SK-N-SH (cell line): ENCODE measurements around the gene LCNL1. TPM values are rescaled to one million over a fixed set of nuclear protein-coding genes. Genes with fewer than 3 reads are reported as not detected.

Experiments used
- CTCF ChIA-PET: fragments of 300-600, 350-600 bp; formaldehyde crosslinking; extraction: SDS; loops from one replicate; lab custom pipeline; 2021; lab: Yijun Ruan, JAX
- POLR2A ChIA-PET: fragments of 350-600 bp; sonication (Branson Sonifier 250); formaldehyde crosslinking; extraction: SDS; loops from one replicate; lab custom pipeline; 2020; ENCODE audit warnings: antibody characterized with exemption, inconsistent platforms; lab: Yijun Ruan, JAX
- DNase-seq: peaks from one replicate; pipeline ENCODE4 v3.0.0; 2012
- H2AFZ ChIP-seq: fragments of 200-600 bp; sonication (generic); 2 replicates; pipeline ENCODE4 v1.8.1; 2016; ENCODE audit warnings: antibody characterized with exemption, mild to moderate bottlenecking, low read depth
- H3F3A ChIP-seq: fragments of 200-600 bp; sonication (generic); replicated peaks from 2 replicates; pipeline ENCODE3; 2016; ENCODE audit warnings: antibody characterized with exemption, mild to moderate bottlenecking; ENCODE audit not compliant: insufficient read depth
- H3K27ac ChIP-seq, 2 experiments: fragments of 200-500 bp in 1 of 2; fragments of 200-600 bp in 1 of 2; sonication (Bioruptor generic) in 1 of 2; sonication (generic), shearing (Covaris generic) in 1 of 2; 2 replicates each; pipeline versions ENCODE4 v1.5.1 to v1.6.1; 2014 to 2016; ENCODE audit warnings: low read depth in 2 of 2, inconsistent platforms in 1 of 2, low read length in 1 of 2, mild to moderate bottlenecking in 1 of 2, mixed read lengths in 1 of 2
- H3K27me3 ChIP-seq: fragments of 200-600 bp; sonication (generic), shearing (Covaris generic); 2 replicates; pipeline ENCODE4 v1.6.1; 2016; ENCODE audit warnings: mixed run types; ENCODE audit not compliant: insufficient read depth
- H3K36me3 ChIP-seq, 2 experiments: fragments of 200-500 bp in 1 of 2; fragments of 200-600 bp in 1 of 2; sonication (Bioruptor generic) in 1 of 2; sonication (generic) in 1 of 2; replicated peaks in 1 of 2; 2 replicates each; pipeline versions ENCODE3 to v1.5.1; 2014 to 2016; ENCODE audit warnings: low read length in 1 of 2, mild to moderate bottlenecking in 1 of 2; ENCODE audit not compliant: insufficient read depth in 2 of 2, control insufficient read depth in 1 of 2
- H3K4me1 ChIP-seq, 2 experiments: fragments of 200-500 bp in 1 of 2; fragments of 200-600 bp in 1 of 2; sonication (Bioruptor generic) in 1 of 2; sonication (generic), shearing (Covaris generic) in 1 of 2; 2 replicates each; pipeline versions ENCODE4 v1.5.1 to v1.6.1; 2014 to 2016; ENCODE audit warnings: low read depth in 1 of 2, low read length in 1 of 2, mixed run types in 1 of 2; ENCODE audit not compliant: insufficient read depth in 2 of 2, control insufficient read depth in 1 of 2
- H3K4me2 ChIP-seq: fragments of 200-600 bp; sonication (generic), shearing (Covaris generic); 2 replicates; pipeline ENCODE4 v1.6.1; 2017; ENCODE audit warnings: mixed run types
- H3K4me3 ChIP-seq, 2 experiments: fragments of 200-500 bp in 1 of 2; fragments of 200-600 bp in 1 of 2; sonication (Bioruptor generic) in 1 of 2; sonication (generic), shearing (Covaris generic) in 1 of 2; 2 replicates each; pipeline versions ENCODE4 v1.5.1 to v1.8.1; 2014 to 2016; ENCODE audit warnings: low read depth in 2 of 2, inconsistent platforms in 1 of 2, low read length in 1 of 2, mild to moderate bottlenecking in 1 of 2, mixed read lengths in 1 of 2, moderate library complexity in 1 of 2
- H3K79me2 ChIP-seq: fragments of 200-600 bp; sonication (generic); 2 replicates; pipeline ENCODE4 v1.8.1; 2017; ENCODE audit warnings: mild to moderate bottlenecking; ENCODE audit not compliant: insufficient read depth
- H3K9ac ChIP-seq: fragments of 200-600 bp; sonication (generic); 2 replicates; pipeline ENCODE4 v1.6.1; 2017; ENCODE audit warnings: mixed run types
- H3K9me2 ChIP-seq: fragments of 200-600 bp; sonication (generic); 2 replicates; pipeline ENCODE4 v1.6.1; 2017; ENCODE audit warnings: mixed run types
- H3K9me3 ChIP-seq: fragments of 200-600 bp; sonication (generic); 2 replicates; pipeline ENCODE4 v1.6.1; 2017; ENCODE audit warnings: mixed run types, mild to moderate bottlenecking, moderate library complexity
- H4K20me1 ChIP-seq: fragments of 200-600 bp; sonication (generic); 2 replicates; pipeline ENCODE4 v1.6.1; 2017; ENCODE audit warnings: mild to moderate bottlenecking, mixed run types; ENCODE audit not compliant: insufficient read depth
- ELF1 ChIP-seq: IDR thresholded peaks from 2 replicates; pipeline ENCODE4 v1.4.0; 2012
- EZH2phosphoT487 ChIP-seq: fragments of 200-600 bp; sonication (generic); IDR thresholded peaks from 2 replicates; pipeline ENCODE4 v1.6.1; 2017; ENCODE audit warnings: low read depth, mixed run types, mild to moderate bottlenecking, antibody characterized with exemption, moderate library complexity, borderline replicate concordance
- FOSL2 ChIP-seq: IDR thresholded peaks from 2 replicates; pipeline ENCODE4 v1.4.0; 2012; ENCODE audit warnings: low read depth, mild to moderate bottlenecking, moderate library complexity, borderline replicate concordance
- FOXJ3 ChIP-seq: sonication (generic); formaldehyde crosslinking; IDR thresholded peaks from 2 replicates; pipeline ENCODE4 v1.5.1; 2020; ENCODE audit warnings: mild to moderate bottlenecking, missing genetic modification reagents
- GABPA ChIP-seq: IDR thresholded peaks from 2 replicates; pipeline ENCODE4 v1.4.0; 2012; ENCODE audit warnings: low read depth, mild to moderate bottlenecking
- MEF2A ChIP-seq: IDR thresholded peaks from 2 replicates; pipeline ENCODE4 v1.4.0; 2012; ENCODE audit warnings: low read depth, borderline replicate concordance
- MXI1 ChIP-seq: IDR thresholded peaks from 2 replicates; pipeline ENCODE4 v1.6.1; 2012; ENCODE audit warnings: mild to moderate bottlenecking, low read depth, low read length, improper control_type of control experiment
- NFIC ChIP-seq: IDR thresholded peaks from 2 replicates; pipeline ENCODE4 v1.4.0; 2012; ENCODE audit warnings: borderline replicate concordance
- NRF1 ChIP-seq: IDR thresholded peaks from 2 replicates; pipeline ENCODE4 v1.6.1; 2012; ENCODE audit warnings: low read depth, mild to moderate bottlenecking, low read length
- POLR2AphosphoS5 ChIP-seq: IDR thresholded peaks from 2 replicates; pipeline ENCODE4 v1.6.1; 2012; ENCODE audit warnings: low read depth, low read length
- RAD21 ChIP-seq: IDR thresholded peaks from 2 replicates; pipeline ENCODE4 v1.6.1; 2012; ENCODE audit warnings: mild to moderate bottlenecking, low read length
- REST ChIP-seq: IDR thresholded peaks from 2 replicates; pipeline ENCODE4 v1.6.1; 2012; ENCODE audit warnings: mild to moderate bottlenecking, low read depth, low read length, moderate library complexity
- SIN3A ChIP-seq: IDR thresholded peaks from 2 replicates; pipeline ENCODE4 v1.6.1; 2012; ENCODE audit warnings: low read depth, mild to moderate bottlenecking, low read length, moderate library complexity, borderline replicate concordance
- TAF1 ChIP-seq: IDR thresholded peaks from 2 replicates; pipeline ENCODE4 v1.6.1; 2012; ENCODE audit warnings: low read depth, mild to moderate bottlenecking, low read length, moderate library complexity, borderline replicate concordance
- TEAD4 ChIP-seq: IDR thresholded peaks from 2 replicates; pipeline ENCODE4 v1.4.0; 2012; ENCODE audit warnings: mild to moderate bottlenecking, borderline replicate concordance; ENCODE audit not compliant: insufficient read depth
- YY1 ChIP-seq: IDR thresholded peaks from 2 replicates; pipeline ENCODE4 v1.4.0; 2012; ENCODE audit warnings: low read depth, mild to moderate bottlenecking
- ZBTB33 ChIP-seq: IDR thresholded peaks from 2 replicates; pipeline ENCODE4 v1.4.0; 2012; ENCODE audit warnings: low read depth, borderline replicate concordance
- WGBS: methylation state at CpG from one replicate; pipeline ENCODE4 v1.1.6; 2017; ENCODE audit warnings: low lambda C conversion rate; 5-methylcytosine and 5-hydroxymethylcytosine counted together
- polyA plus RNA-seq, 3 experiments: library from polyadenylated mRNA; depleted of rRNA; stranded (reverse); fragments of >200 nt; gene quantifications; 2 replicates each; pipeline ENCODE4 v1.2.3, GENCODE V29; 2012

LCNL1 gene
- polyA plus RNA-seq, 1 of the 3 experiments (the other 2 are of a cell fraction) = not detected

- H3K9me3 ChIP-seq = no peaks in the 10 kb centered on the region
- H3K36me3 ChIP-seq = no peaks in the 10 kb centered on the region
- no peaks in the 10 kb centered on the region for H3F3A ChIP-seq
- H3K79me2 ChIP-seq = no peaks in the 10 kb centered on the region
- TF ChIP-seq TEAD4 (no peak), SIN3A (no peak), MEF2A (no peak), GABPA (no peak), FOXJ3 (CRISPR knock-in tag) (no peak), RAD21 (no peak), ZBTB33 (no peak), REST (no peak), ELF1 (no peak), NRF1 (no peak), EZH2phosphoT487 (no peak), POLR2AphosphoS5 (no peak), YY1 (no peak), TAF1 (no peak), FOSL2 (no peak), MXI1 (no peak), NFIC (no peak)
- no peaks in the 10 kb centered on the region for H3K27me3 ChIP-seq
- DNase-seq = no peak
- no peak overlapping the region for H3K4me3 ChIP-seq
- H3K4me1 ChIP-seq = peaks cover 0 to 8% of the 10 kb centered on the region in 2 experiments; a peak in 1 of 4 replicates
- ChIA-PET CTCF (interaction anchor here (0.6 to 1.9 kb wide), 6 partner anchors 9 to 173 kb away, joined by 3 to 7 read pairs (median 4); partner anchors contain the start of gene PTGDS), POLR2A (no interaction called here)
- no peak overlapping the region for H2AFZ ChIP-seq
- H3K4me2 ChIP-seq = no peak overlapping the region
- H4K20me1 ChIP-seq = no peaks in the 10 kb centered on the region
- 81% methylated on average over 24 of the region's 26 CpGs for WGBS
- no peaks in the 10 kb centered on the region for H3K9me2 ChIP-seq
- H3K9ac ChIP-seq = no peak overlapping the region
- no peak overlapping the region for H3K27ac ChIP-seq
Observed at GRCh38 chr9:136964833-136965422, 17.9 kb upstream of the LCNL1 start.
